Stimulated activated CD4-positive, alpha-beta T cell treated with anti-CD3 and anti-CD28 coated beads, Interleukin-1b, Interleukin-23, amount 100 ng/mL, for 48 hours (primary cell): ENCODE data around the gene HOXA5.

Experiments
- DNase-seq: peaks from one replicate; pipeline ENCODE4 v3.0.0-alpha.2; 2020

HOXA5 gene

GRCh38 chr7:27143023-27143949 is at the start of gene HOXA5:
HOXA5 (minus strand) TSS chr7:27143681; CDS start chr7:27143607, 74 bp downstream.
- no peak for DNase-seq

DNA sequence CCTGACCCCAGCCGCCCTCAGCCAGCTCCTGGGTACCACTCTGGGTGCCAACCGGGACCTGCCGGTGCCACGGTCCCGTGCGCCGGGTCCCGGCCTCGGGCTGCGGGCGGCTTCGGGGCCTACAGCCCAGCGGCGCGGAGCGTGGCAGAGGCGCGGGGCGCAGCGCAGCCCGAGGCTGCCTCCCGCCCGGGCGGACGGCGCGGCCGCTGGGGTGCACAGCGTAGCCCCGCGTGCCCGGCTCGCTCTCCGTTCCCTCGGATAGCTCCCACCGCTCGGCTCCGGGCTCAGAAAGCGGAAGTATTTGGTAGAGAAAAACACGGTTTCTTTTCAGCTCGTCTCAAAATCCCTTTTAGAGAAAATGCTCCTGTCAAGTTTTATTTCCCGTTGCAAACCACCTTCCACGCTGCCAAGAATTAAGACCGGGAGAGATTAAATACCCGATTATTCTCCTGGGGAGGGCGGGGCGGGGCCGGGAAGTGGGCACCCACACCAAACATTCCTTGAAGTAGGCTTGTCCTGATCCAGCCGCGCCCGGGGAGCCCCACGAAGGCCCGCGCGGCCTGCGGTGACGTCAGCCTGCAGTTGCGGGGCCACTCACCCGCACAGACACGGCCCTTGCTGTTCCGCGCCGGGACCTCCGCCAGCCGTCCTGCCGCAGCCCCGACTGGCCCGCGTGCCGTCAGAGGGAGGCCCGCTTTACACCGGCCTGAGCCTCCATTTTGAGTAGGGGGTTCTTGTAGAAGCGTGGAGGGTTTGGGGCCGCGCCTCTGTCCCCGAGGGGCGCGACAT is 49.3 kb upstream of the HOXA5 start:
- DNase-seq, result no peak

DNA sequence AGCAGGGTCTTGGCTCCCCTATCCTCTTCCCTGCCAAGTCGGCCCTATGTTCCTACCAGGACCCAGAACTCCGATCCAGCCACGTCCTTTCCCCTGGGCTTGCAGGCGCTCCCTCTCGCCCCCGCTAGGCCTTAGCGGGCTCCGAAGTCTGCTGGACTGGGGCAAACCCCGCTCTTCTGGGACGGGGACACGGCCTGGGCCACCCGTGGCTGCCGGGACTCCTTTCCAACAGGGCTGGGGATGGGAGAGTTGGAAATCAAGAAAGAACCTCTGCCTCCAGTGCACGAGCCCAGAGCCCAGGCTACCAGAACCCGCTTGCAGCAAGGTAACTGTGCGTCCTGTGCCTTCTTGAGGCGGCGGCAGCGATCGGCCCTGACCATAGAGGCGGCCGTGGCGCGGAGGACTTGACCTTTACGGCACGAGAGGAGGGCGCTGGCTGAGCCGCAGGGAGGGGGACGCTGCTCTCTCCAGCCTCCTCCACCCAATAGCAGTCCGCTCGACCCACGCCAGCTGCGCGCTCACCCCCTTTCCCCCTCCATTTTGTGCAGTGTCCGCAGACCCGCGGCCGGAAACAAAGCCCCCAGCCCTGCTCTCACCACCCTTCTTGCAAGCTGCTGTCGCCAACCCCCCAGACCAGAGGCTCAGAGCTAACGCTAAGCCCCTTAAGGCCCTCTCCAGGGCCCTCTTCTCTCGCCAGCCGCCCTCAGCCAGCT is 48.5 kb upstream of the HOXA5 start:
- DNase-seq, result no peak

DNA sequence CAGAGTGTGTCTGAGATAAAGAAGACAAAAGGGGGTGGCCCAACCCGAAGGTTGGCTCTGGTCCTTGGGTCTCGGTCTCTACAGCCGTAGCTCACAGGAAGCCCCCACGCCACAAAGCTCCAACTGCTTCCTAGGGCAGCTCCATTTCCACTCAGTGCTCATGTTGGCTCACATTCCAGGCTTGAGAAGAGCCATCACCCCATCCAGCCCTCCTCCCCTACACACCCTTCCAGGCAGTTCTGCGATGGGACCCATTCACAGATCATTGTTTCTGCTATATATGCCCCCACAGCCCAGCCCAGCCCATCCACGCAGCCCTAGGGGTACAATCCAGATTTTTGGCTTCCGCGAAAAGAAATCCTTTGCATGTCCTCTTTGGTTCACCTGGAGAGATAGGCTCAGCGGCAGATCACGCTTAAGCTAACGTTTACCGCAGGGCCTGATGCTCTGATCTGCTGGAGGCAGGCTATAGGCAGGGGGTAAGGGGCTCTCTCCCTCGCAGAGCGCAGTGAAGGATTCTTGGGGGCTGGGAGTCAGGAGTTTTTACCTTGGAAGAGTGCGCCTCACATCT is 47.8 kb upstream of the HOXA5 start:
- no peak for DNase-seq

DNA sequence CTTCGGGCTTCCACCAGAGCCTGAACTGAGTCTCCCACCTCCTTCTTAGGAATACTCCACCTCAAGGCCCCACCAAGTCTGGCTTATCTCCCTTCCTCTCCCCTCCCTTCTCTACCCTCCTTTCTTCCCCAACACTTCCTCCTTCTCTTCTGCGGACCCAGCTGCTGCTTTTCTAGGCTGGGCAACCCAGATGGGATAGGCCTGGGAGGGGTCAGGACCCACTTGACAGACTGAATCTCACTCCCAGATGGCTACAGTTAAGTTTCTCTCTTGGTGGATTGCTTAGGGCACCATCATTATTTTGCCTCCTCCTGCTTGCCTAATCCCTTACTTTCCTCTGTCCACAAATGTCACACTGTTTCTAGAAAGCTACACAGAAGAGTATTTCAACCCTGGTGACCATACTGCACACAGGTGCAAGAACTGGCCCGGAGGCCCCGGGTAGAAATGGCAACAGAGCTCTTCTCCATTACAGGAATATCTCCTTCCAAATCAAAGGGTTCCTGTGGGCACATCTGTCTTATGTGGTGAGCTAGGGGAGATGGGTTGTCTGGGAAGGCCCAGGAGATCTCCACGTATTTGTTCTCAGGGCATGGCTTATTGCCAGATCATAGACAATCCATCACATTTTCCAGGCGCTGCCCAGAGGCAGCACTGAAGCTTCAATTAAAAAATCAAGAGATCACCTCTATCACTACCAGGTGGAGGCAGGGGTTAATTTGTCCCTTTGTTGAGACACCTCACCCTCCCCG is 46.7 kb upstream of the HOXA5 start:
- DNase-seq, result no peak

GRCh38 chr7:27189295-27189996 is 46.0 kb upstream of the HOXA5 start:
- no peak for DNase-seq

DNA sequence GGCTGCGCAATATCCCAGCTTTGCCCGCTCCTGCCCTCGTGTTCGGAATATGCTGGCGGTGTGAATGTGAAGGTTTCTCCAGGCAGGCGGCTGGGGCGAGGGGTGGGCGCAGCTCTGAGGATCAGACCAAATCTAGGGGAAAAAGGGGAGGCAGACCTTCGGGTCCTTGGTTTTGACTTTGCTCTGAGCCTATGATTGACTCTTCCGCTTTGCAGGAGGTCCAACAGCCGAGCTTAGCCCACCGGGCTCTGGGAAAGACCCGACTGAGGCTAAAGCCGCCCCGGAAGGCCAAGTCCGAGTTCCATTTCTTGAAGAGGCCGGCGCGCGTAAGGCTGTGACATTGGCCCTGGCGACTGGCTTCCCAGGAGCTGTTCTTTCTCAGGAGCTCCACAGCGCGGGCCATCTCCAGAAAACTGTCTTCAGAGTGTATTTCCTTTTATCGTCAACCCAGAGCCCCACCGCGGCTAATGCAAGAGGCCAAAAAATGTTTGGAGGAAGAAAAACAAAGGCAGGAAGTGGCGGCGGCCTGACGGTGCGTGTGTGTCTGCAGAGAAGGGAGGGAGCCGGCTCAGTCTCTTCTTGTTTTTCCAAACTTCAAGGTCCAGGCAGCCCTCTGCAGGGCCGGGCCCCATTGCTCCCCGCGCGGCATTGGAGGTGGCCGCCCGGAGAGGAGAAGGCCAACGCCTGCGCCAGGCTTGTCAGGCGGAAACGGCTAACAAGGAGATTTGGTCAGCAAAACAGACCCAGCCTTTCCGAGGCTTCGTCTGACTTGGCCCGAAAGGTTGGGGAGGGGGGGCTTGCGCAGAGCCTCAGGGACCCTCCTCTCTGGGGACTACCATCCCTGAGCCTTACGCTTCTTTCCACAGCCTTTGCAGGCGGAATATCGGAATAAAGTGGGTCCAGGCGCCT is 45.2 kb upstream of the HOXA5 start:
- DNase-seq, result no peak

- no peak for DNase-seq
These were observed 44.2 kb upstream of the HOXA5 start for GRCh38 chr7:27187475-27188385.

DNA sequence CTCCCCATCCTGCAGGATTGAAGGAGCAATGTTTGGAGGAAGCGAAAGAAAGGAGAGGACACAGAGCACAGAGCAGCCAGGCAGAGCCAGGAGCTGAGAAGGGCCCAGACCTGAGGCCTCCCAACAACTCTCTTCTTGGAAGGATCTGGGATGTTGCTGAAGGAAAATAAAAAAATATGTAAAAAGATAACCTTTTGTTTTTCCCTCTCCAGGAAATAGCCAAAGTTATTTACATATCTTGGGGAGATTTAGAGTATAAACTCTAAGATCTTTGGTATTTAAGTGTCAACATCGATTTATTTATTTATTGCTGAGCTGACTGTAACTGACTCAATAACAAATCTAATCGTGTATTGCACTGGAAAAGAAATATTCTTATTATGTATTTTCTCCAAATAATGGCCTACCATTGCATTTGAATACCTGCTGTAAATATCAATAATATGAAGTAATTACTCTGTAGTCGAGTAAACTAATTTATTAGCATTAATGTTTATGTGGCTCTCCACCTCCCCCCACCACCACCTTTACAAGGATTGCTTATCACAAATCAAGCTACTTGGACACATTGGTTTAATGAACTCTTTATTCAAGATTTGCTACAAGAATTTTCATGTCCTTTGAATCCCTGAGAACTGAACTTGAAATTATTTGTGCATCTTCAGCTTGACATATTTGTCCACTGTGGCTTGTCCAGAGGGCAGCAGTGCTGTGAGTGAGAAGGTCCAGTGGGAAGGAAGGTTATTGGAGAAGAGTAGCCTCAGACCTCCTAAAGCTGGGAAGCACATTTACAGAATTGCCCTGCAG is 43.4 kb upstream of the HOXA5 start:
- no peak for DNase-seq

- DNase-seq, result no peak
These were observed 42.6 kb upstream of the HOXA5 start for GRCh38 chr7:27185854-27186667.

- no peak for DNase-seq
These were observed 41.8 kb upstream of the HOXA5 start, which contains the start of gene HOXA11 for GRCh38 chr7:27185013-27185853. HOXA11 (minus strand) TSS chr7:27185232; CDS start chr7:27185144, 88 bp downstream.

- no peak for DNase-seq
These were observed 41.0 kb upstream of the HOXA5 start for GRCh38 chr7:27184337-27185012.

DNA sequence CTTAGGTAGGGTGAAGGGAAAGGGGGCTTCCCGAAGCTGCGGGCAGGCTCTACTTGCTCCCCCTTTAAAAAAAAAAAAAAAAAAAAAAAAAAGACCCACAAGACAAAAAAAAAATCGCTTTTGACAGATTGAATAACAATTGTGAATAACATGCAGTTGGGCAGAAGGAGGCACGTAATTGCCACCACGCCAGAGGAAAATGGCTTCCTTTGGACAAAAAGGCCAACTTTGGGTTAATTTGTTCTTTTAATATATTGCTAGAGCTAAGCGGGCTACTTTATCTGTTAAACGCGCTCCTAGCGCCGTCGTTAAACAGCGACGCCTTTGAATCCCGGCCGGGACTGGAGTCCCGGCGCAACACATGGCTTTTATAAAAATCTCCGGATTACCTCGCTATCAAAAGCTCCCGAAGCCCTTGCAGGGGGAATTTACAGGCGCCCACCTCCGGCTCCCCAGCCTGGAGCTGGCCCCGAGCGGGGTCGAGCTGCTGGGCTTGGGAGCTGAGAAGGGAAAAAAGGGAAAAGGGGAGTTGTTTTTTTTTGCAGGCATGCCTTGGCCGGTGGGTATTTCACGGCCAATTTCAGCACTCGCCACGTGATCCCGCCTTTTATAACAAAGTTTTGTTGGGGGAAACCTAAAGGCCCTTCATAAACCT is 40.3 kb upstream of the HOXA5 start:
- DNase-seq, result no peak

- no peak for DNase-seq
These were observed 39.6 kb upstream of the HOXA5 start for GRCh38 chr7:27182861-27183681.
